WERI-Rb-1 (cell line): Measurements from ENCODE around the gene NR5A2.

Experiments used
- DNase-seq: peaks from one replicate; pipeline ENCODE4 v3.0.0-alpha.2; 2020
- H3K27ac ChIP-seq: fragments of 250-450 bp; sonication (Bioruptor Pico); 2 replicates; pipeline ENCODE4 v1.5.1; 2020; ENCODE audit warnings: mild to moderate bottlenecking, moderate library complexity
- H3K27me3 ChIP-seq: fragments of 250-450 bp; sonication (Bioruptor Pico); 2 replicates; pipeline ENCODE4 v1.5.1; 2021; ENCODE audit warnings: mild to moderate bottlenecking, low read depth, moderate library complexity; ENCODE audit not compliant: insufficient read depth, severe bottlenecking
- H3K36me3 ChIP-seq: fragments of 250-450 bp; sonication (Bioruptor Pico); 2 replicates; pipeline ENCODE4 v1.5.1; 2020; ENCODE audit warnings: mild to moderate bottlenecking, moderate library complexity
- H3K4me3 ChIP-seq: 2 replicates; pipeline ENCODE4 v1.5.1; 2011; ENCODE audit warnings: low read depth, mild to moderate bottlenecking, control low read depth, low read length
- H3K9me3 ChIP-seq: fragments of 250-450 bp; sonication (Bioruptor Pico); 2 replicates; pipeline ENCODE4 v1.5.1; 2021; ENCODE audit warnings: mild to moderate bottlenecking, moderate library complexity; ENCODE audit not compliant: severe bottlenecking
- CTCF ChIP-seq: IDR thresholded peaks from 2 replicates; pipeline ENCODE4 v1.5.1; 2011; ENCODE audit warnings: low read depth, mild to moderate bottlenecking, control low read depth, inconsistent platforms, low read length

Gene NR5A2

GRCh38 chr1:200215350-200215749 lies 187.8 kb downstream of the NR5A2 start:
- no peak overlapping the region for H3K4me3 ChIP-seq
- H3K36me3 ChIP-seq, result no peaks in the 10 kb centered on the region
- H3K27ac ChIP-seq, result no peak overlapping the region
- H3K9me3 ChIP-seq, result peaks cover 8% of the 10 kb centered on the region
- DNase-seq, result no peak
- TF ChIP-seq CTCF, result no peak
- H3K27me3 ChIP-seq, result no peaks in the 10 kb centered on the region

- Histone ChIP-seq H3K27me3 (no peaks in the 10 kb centered on the region), H3K36me3 (no peaks in the 10 kb centered on the region), H3K4me3 (no peak overlapping the region), H3K27ac (no peak overlapping the region), H3K9me3 (peaks cover 8% of the 10 kb centered on the region)
- no peak for DNase-seq
- no peak for TF ChIP-seq CTCF
Observed at GRCh38 chr1:200217703-200218102, 190.2 kb downstream of the NR5A2 start.

GRCh38 chr1:200221614-200222282 lies 194.2 kb downstream of the NR5A2 start:
- no peak for DNase-seq
- no peaks in the 10 kb centered on the region for H3K36me3 ChIP-seq
- TF ChIP-seq CTCF, result no peak

GRCh38 chr1:200223207-200223606 lies 195.7 kb downstream of the NR5A2 start:
- no peak overlapping the region for H3K27ac ChIP-seq
- TF ChIP-seq CTCF, result no peak
- no peak for DNase-seq
- H3K36me3 ChIP-seq, result no peaks in the 10 kb centered on the region
- H3K27me3 ChIP-seq, result no peaks in the 10 kb centered on the region
- H3K4me3 ChIP-seq, result no peak overlapping the region
- H3K9me3 ChIP-seq, result no peaks in the 10 kb centered on the region

More at GRCh38 chr1:200221614-200222282, 194.2 kb downstream of the NR5A2 start:
- no peaks in the 10 kb centered on the region for H3K27me3 ChIP-seq
- H3K9me3 ChIP-seq, result no peaks in the 10 kb centered on the region
- no peak overlapping the region for H3K4me3 ChIP-seq
- H3K27ac ChIP-seq, result no peak overlapping the region

- H3K9me3 ChIP-seq, result no peaks in the 10 kb centered on the region
- no peak for DNase-seq
- no peaks in the 10 kb centered on the region for H3K27me3 ChIP-seq
- no peak for TF ChIP-seq CTCF
- H3K36me3 ChIP-seq, result no peaks in the 10 kb centered on the region
- no peak overlapping the region for H3K4me3 ChIP-seq
- no peak overlapping the region for H3K27ac ChIP-seq
Observed at GRCh38 chr1:200223613-200224012, 196.1 kb downstream of the NR5A2 start.

- TF ChIP-seq CTCF, result no peak
- no peak for DNase-seq
- Histone ChIP-seq H3K27me3 (no peaks in the 10 kb centered on the region), H3K27ac (no peak overlapping the region), H3K9me3 (no peaks in the 10 kb centered on the region), H3K4me3 (no peak overlapping the region), H3K36me3 (no peaks in the 10 kb centered on the region)
Observed at GRCh38 chr1:200224315-200224714, 196.8 kb downstream of the NR5A2 start.
